ENCODE data around the gene GABBR2.
A peak's percentile ranks its signal among the peaks of the same experiment; 100 is the strongest.
"Not testable (repeated sequence)": the region's sequence is repeated elsewhere in the genome, so short reads cannot be mapped to it uniquely, and the experiment has no call there.

The GABBR2 gene

GRCh38 chr9:98688710-98689495 lies 19.8 kb downstream of the GABBR2 start:
- no peak for TF ChIP-seq CTCF (IDR thresholded peaks at IDR 0.05; ENCODE audit: low read depth, low read length)
- no peak overlapping the region for H3K4me3 ChIP-seq (replicated peaks in 1 of 2; ENCODE audit: low read depth in 2 of 2, low read length in 2 of 2)
- DNase-seq (ENCODE audit: low read depth in 2 of 2): no peak

GRCh38 chr9:98687911-98688310 lies 20.8 kb downstream of the GABBR2 start:
- no peak overlapping the region for H3K4me3 ChIP-seq (replicated peaks in 1 of 2; ENCODE audit: low read depth in 2 of 2, low read length in 2 of 2)
- no peak for TF ChIP-seq CTCF (IDR thresholded peaks at IDR 0.05; ENCODE audit: low read depth, low read length)
- peak in 1 of 2 donors; percentile 12 for DNase-seq (ENCODE audit: low read depth in 2 of 2)

GRCh38 chr9:98686961-98687855 lies 21.5 kb downstream of the GABBR2 start:
- DNase-seq (ENCODE audit: low read depth in 2 of 2): no peak
- no peak overlapping the region for H3K4me3 ChIP-seq (replicated peaks in 1 of 2; ENCODE audit: low read depth in 2 of 2, low read length in 2 of 2)

GRCh38 chr9:98684816-98685215 lies 23.9 kb downstream of the GABBR2 start:
- not testable (repeated sequence) for DNase-seq (ENCODE audit: low read depth in 2 of 2); H3K4me3 ChIP-seq (replicated peaks in 1 of 2; ENCODE audit: low read depth in 2 of 2, low read length in 2 of 2)

More at GRCh38 chr9:98686961-98687855, 21.5 kb downstream of the GABBR2 start:
- no peak for TF ChIP-seq CTCF (IDR thresholded peaks at IDR 0.05; ENCODE audit: low read depth, low read length)

GRCh38 chr9:98678244-98678842 lies 30.4 kb downstream of the GABBR2 start:
- DNase-seq (ENCODE audit: low read depth in 2 of 2): no peak
- peak; percentile 68 for TF ChIP-seq CTCF (IDR thresholded peaks at IDR 0.05; ENCODE audit: low read depth, low read length)
- H3K4me3 ChIP-seq (replicated peaks in 1 of 2; ENCODE audit: low read depth in 2 of 2, low read length in 2 of 2): no peak overlapping the region

GRCh38 chr9:98673681-98674080 lies 35.1 kb downstream of the GABBR2 start:
- no peak for DNase-seq (ENCODE audit: low read depth in 2 of 2)
- H3K4me3 ChIP-seq (replicated peaks in 1 of 2; ENCODE audit: low read depth in 2 of 2, low read length in 2 of 2): no peak overlapping the region
- no peak for TF ChIP-seq CTCF (IDR thresholded peaks at IDR 0.05; ENCODE audit: low read depth, low read length)
